ENCODE data around the gene GREB1L. TPM values are rescaled to one million over a fixed set of nuclear protein-coding genes. Genes with fewer than 3 reads are reported as not detected.

Gene GREB1L
- total and polyA plus RNA-seq, 2 donors (not counting 3 experiments of a cell fraction or from before 2014, with no cell fraction given), result 0.22 to 0.41 TPM

DNA sequence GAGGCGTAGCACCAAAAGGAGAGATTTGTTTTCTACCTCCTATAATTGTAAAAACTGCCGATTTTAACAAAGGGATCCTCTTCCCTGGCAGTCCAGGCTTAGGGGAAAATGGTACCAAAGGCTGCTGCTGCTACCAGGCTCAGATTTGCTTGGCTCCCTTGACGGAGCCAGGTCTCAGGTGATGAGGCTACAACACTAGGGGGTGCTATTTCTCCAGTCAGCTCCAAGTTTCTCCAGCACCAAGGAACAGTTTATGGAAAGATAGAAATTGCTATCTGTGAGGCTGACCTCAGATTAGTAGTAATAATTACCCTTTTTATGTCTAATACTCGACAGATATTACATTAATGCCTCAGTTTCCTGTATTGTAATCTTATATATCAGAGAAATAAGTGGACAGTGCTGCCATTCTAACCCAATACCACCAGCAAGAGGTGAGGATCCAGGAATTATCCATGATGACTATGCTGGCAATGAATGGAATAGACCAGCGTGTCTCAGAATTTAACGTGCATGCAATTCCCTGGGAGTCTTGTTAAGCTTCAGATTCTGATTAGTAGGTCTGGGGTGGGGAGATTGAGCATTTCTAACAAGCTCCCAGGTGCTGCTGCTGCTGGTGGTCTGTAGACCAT is 247.2 kb downstream of the GREB1L start:
- no TSS peak for BruUV-seq (replicated peaks)
- DNase-seq (ENCODE audit: low read depth, low spot score) (peak; percentile 58), FAIRE-seq (peak; percentile 24)
- ChIA-PET CTCF (interaction anchor here (0.6 to 6.1 kb wide), 23 partner anchors 10 to 467 kb away, joined by 3 to 63 read pairs (median 4); partner anchors contain the start of gene ESCO1), POLR2A (no interaction called here)
- Histone ChIP-seq H3K79me2 (ENCODE audit: control insufficient read depth, insufficient read depth, low read length) (no peaks in the 10 kb centered on the region), H3K4me3 (replicated peaks in 1 of 3; ENCODE audit: insufficient read depth in 1 of 3, low read depth in 1 of 3, low read length in 3 of 3) (no peak overlapping the region), H3K4me2 (ENCODE audit: insufficient read depth, low read length) (no peak overlapping the region), H3K9me3 (replicated peaks; ENCODE audit: control insufficient read depth, insufficient read depth, low read length) (no peaks in the 10 kb centered on the region), H4K20me1 (replicated peaks; ENCODE audit: control insufficient read depth, extremely low read depth, insufficient read depth, low read length) (no peaks in the 10 kb centered on the region), H3K36me3 (ENCODE audit: control insufficient read depth in 2 of 2, extremely low read depth in 1 of 2, insufficient read depth in 2 of 2, low read length in 2 of 2) (no peaks in the 10 kb centered on the region), H3K9ac (replicated peaks; ENCODE audit: extremely low read depth, insufficient read depth, low read length) (no peak overlapping the region), H3K27ac (ENCODE audit: insufficient read depth, low read depth, low read length) (no peak overlapping the region), H3K4me1 (ENCODE audit: control insufficient read depth, extremely low read depth, insufficient read depth, low read length) (peaks cover 10% of the 10 kb centered on the region), H2AFZ (ENCODE audit: low read depth, low read length) (no peak overlapping the region), H3K27me3 (ENCODE audit: control insufficient read depth in 2 of 2, insufficient read depth in 2 of 2, low read length in 2 of 2) (no peaks in the 10 kb centered on the region), H3K9me1 (replicated peaks; ENCODE audit: control insufficient read depth, extremely low read depth, insufficient read depth, low read length) (no peaks in the 10 kb centered on the region)
- dilution Hi-C loops (cut with MboI; ENCODE audit: extremely low pct_ligation_motif_present, low sequenced_read_pairs), result no loop called here
- no peak for TF ChIP-seq POLR2AphosphoS5 (IDR thresholded peaks at IDR 0.05; ENCODE audit: insufficient read depth, low read depth, low read length)
- TF ChIP-seq, protein P1, sequence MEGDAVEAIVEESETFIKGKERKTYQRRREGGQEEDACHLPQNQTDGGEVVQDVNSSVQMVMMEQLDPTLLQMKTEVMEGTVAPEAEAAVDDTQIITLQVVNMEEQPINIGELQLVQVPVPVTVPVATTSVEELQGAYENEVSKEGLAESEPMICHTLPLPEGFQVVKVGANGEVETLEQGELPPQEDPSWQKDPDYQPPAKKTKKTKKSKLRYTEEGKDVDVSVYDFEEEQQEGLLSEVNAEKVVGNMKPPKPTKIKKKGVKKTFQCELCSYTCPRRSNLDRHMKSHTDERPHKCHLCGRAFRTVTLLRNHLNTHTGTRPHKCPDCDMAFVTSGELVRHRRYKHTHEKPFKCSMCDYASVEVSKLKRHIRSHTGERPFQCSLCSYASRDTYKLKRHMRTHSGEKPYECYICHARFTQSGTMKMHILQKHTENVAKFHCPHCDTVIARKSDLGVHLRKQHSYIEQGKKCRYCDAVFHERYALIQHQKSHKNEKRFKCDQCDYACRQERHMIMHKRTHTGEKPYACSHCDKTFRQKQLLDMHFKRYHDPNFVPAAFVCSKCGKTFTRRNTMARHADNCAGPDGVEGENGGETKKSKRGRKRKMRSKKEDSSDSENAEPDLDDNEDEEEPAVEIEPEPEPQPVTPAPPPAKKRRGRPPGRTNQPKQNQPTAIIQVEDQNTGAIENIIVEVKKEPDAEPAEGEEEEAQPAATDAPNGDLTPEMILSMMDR (IDR thresholded peaks at IDR 0.05; ENCODE audit: extremely low read depth in 1 of 2, insufficient read depth in 1 of 2, low read depth in 1 of 2, low read length in 2 of 2), result peak; percentile 75 to 76
- intact Hi-C loops (cut with micrococcal nuclease), result loop anchor here (1.0 kb wide), 2 partner anchors 111 to 252 kb away; partner anchors contain the start of gene ESCO1

DNA sequence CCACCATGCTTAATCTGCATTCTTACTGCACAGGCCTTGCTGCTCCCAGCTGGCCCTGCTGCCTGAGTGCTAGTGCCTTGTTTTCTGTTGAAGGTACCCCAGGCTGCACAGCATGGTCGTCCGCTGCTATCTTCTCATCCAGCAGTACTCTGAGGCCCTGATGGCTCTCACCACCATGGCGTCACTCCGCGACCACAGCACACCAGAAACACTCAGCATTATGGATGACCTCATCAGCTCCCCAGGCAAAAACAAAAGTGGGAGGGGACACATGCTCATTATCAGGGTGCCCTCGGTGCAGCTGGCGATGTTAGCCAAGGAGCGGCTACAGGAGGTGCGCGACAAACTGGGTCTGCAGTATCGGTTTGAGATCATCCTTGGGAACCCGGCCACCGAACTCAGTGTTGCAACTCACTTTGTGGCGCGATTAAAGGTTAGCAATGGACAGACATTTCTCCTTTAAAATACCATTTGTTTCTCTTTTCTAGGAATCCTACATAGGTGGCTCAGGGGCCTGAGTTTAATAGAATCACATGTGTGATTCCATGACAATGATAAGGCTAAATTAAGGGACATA is 248.0 kb downstream of the GREB1L start:
- H3K4me1 ChIP-seq (ENCODE audit: control insufficient read depth, extremely low read depth, insufficient read depth, low read length), result peaks cover 2% of the 10 kb centered on the region
- no peaks in the 10 kb centered on the region for H4K20me1 ChIP-seq (replicated peaks; ENCODE audit: control insufficient read depth, extremely low read depth, insufficient read depth, low read length)
- BruUV-seq (replicated peaks), result no TSS peak
- dilution Hi-C loops (cut with MboI; ENCODE audit: extremely low pct_ligation_motif_present, low sequenced_read_pairs) (no loop called here), intact Hi-C loops (cut with micrococcal nuclease) (loop anchor here (1.0 kb wide), 2 partner anchors 110 to 251 kb away; partner anchors contain the start of gene ESCO1)
- no peak overlapping the region for H3K9ac ChIP-seq (replicated peaks; ENCODE audit: extremely low read depth, insufficient read depth, low read length)
- no peaks in the 10 kb centered on the region for H3K36me3 ChIP-seq (ENCODE audit: control insufficient read depth in 2 of 2, extremely low read depth in 1 of 2, insufficient read depth in 2 of 2, low read length in 2 of 2)
- no peak overlapping the region for H3K4me3 ChIP-seq (replicated peaks in 1 of 3; ENCODE audit: insufficient read depth in 1 of 3, low read depth in 1 of 3, low read length in 3 of 3)
- H3K27ac ChIP-seq (ENCODE audit: insufficient read depth, low read depth, low read length), result no peak overlapping the region
- FAIRE-seq (no peak), DNase-seq (ENCODE audit: low read depth, low spot score) (no peak)
- H3K79me2 ChIP-seq (ENCODE audit: control insufficient read depth, insufficient read depth, low read length), result no peaks in the 10 kb centered on the region
- H3K9me1 ChIP-seq (replicated peaks; ENCODE audit: control insufficient read depth, extremely low read depth, insufficient read depth, low read length), result no peaks in the 10 kb centered on the region
- no peaks in the 10 kb centered on the region for H3K9me3 ChIP-seq (replicated peaks; ENCODE audit: control insufficient read depth, insufficient read depth, low read length)
- no peaks in the 10 kb centered on the region for H3K27me3 ChIP-seq (ENCODE audit: control insufficient read depth in 2 of 2, insufficient read depth in 2 of 2, low read length in 2 of 2)
- no peak overlapping the region for H2AFZ ChIP-seq (ENCODE audit: low read depth, low read length)
- TF ChIP-seq GATA2 (IDR thresholded peaks at IDR 0.05; ENCODE audit: insufficient read depth, insufficient read length, low read depth, low read length) (no peak), MAX (IDR thresholded peaks at IDR 0.05; ENCODE audit: insufficient read depth, insufficient read length) (no peak), FOS (IDR thresholded peaks at IDR 0.05; ENCODE audit: borderline replicate concordance, insufficient read depth, low read length) (no peak), POLR2AphosphoS5 (IDR thresholded peaks at IDR 0.05; ENCODE audit: insufficient read depth, low read depth, low read length) (no peak), EZH2 (IDR thresholded peaks at IDR 0.05; ENCODE audit: borderline replicate concordance, low read depth, low read length, severe bottlenecking) (no peak), JUN (IDR thresholded peaks at IDR 0.05; ENCODE audit: borderline replicate concordance, insufficient read depth, insufficient read length, low read depth) (no peak), POLR2A (IDR thresholded peaks at IDR 0.05; ENCODE audit: low read depth, low read length) (no peak), MYC (IDR thresholded peaks at IDR 0.05; ENCODE audit: low read depth, low read length) (no peak)
- TF ChIP-seq, protein P1 (IDR thresholded peaks at IDR 0.05; ENCODE audit: extremely low read depth in 1 of 2, insufficient read depth in 1 of 2, low read depth in 1 of 2, low read length in 2 of 2), result no peak
- CTCF ChIA-PET, result interaction anchor here (1.3 to 6.1 kb wide), 8 partner anchors 9 to 110 kb away, joined by 3 to 63 read pairs (median 10); partner anchors contain the start of gene ESCO1
- POLR2A ChIA-PET, result no interaction called here
- no peak overlapping the region for H3K4me2 ChIP-seq (ENCODE audit: insufficient read depth, low read length)
